SK-N-SH (cell line): Measurements from ENCODE around the gene MAPK4. TPM values are rescaled to one million over a fixed set of nuclear protein-coding genes. Genes with fewer than 3 reads are reported as not detected.

Experiments used
- CTCF ChIA-PET: fragments of 300-600, 350-600 bp; formaldehyde crosslinking; extraction: SDS; loops from one replicate; lab custom pipeline; 2021; lab: Yijun Ruan, JAX
- POLR2A ChIA-PET: fragments of 350-600 bp; sonication (Branson Sonifier 250); formaldehyde crosslinking; extraction: SDS; loops from one replicate; lab custom pipeline; 2020; ENCODE audit warnings: antibody characterized with exemption, inconsistent platforms; lab: Yijun Ruan, JAX
- DNase-seq: peaks from one replicate; pipeline ENCODE4 v3.0.0; 2012
- H2AFZ ChIP-seq: fragments of 200-600 bp; sonication (generic); 2 replicates; pipeline ENCODE4 v1.8.1; 2016; ENCODE audit warnings: antibody characterized with exemption, mild to moderate bottlenecking, low read depth
- H3F3A ChIP-seq: fragments of 200-600 bp; sonication (generic); replicated peaks from 2 replicates; pipeline ENCODE3; 2016; ENCODE audit warnings: antibody characterized with exemption, mild to moderate bottlenecking; ENCODE audit not compliant: insufficient read depth
- H3K27ac ChIP-seq, 2 experiments: fragments of 200-500 bp in 1 of 2; fragments of 200-600 bp in 1 of 2; sonication (Bioruptor generic) in 1 of 2; sonication (generic), shearing (Covaris generic) in 1 of 2; 2 replicates each; pipeline versions ENCODE4 v1.5.1 to v1.6.1; 2014 to 2016; ENCODE audit warnings: low read depth in 2 of 2, inconsistent platforms in 1 of 2, low read length in 1 of 2, mild to moderate bottlenecking in 1 of 2, mixed read lengths in 1 of 2
- H3K27me3 ChIP-seq: fragments of 200-600 bp; sonication (generic), shearing (Covaris generic); 2 replicates; pipeline ENCODE4 v1.6.1; 2016; ENCODE audit warnings: mixed run types; ENCODE audit not compliant: insufficient read depth
- H3K36me3 ChIP-seq, 2 experiments: fragments of 200-500 bp in 1 of 2; fragments of 200-600 bp in 1 of 2; sonication (Bioruptor generic) in 1 of 2; sonication (generic) in 1 of 2; replicated peaks in 1 of 2; 2 replicates each; pipeline versions ENCODE3 to v1.5.1; 2014 to 2016; ENCODE audit warnings: low read length in 1 of 2, mild to moderate bottlenecking in 1 of 2; ENCODE audit not compliant: insufficient read depth in 2 of 2, control insufficient read depth in 1 of 2
- H3K4me1 ChIP-seq, 2 experiments: fragments of 200-500 bp in 1 of 2; fragments of 200-600 bp in 1 of 2; sonication (Bioruptor generic) in 1 of 2; sonication (generic), shearing (Covaris generic) in 1 of 2; 2 replicates each; pipeline versions ENCODE4 v1.5.1 to v1.6.1; 2014 to 2016; ENCODE audit warnings: low read depth in 1 of 2, low read length in 1 of 2, mixed run types in 1 of 2; ENCODE audit not compliant: insufficient read depth in 2 of 2, control insufficient read depth in 1 of 2
- H3K4me2 ChIP-seq: fragments of 200-600 bp; sonication (generic), shearing (Covaris generic); 2 replicates; pipeline ENCODE4 v1.6.1; 2017; ENCODE audit warnings: mixed run types
- H3K4me3 ChIP-seq, 2 experiments: fragments of 200-500 bp in 1 of 2; fragments of 200-600 bp in 1 of 2; sonication (Bioruptor generic) in 1 of 2; sonication (generic), shearing (Covaris generic) in 1 of 2; 2 replicates each; pipeline versions ENCODE4 v1.5.1 to v1.8.1; 2014 to 2016; ENCODE audit warnings: low read depth in 2 of 2, inconsistent platforms in 1 of 2, low read length in 1 of 2, mild to moderate bottlenecking in 1 of 2, mixed read lengths in 1 of 2, moderate library complexity in 1 of 2
- H3K79me2 ChIP-seq: fragments of 200-600 bp; sonication (generic); 2 replicates; pipeline ENCODE4 v1.8.1; 2017; ENCODE audit warnings: mild to moderate bottlenecking; ENCODE audit not compliant: insufficient read depth
- H3K9ac ChIP-seq: fragments of 200-600 bp; sonication (generic); 2 replicates; pipeline ENCODE4 v1.6.1; 2017; ENCODE audit warnings: mixed run types
- H3K9me2 ChIP-seq: fragments of 200-600 bp; sonication (generic); 2 replicates; pipeline ENCODE4 v1.6.1; 2017; ENCODE audit warnings: mixed run types
- H3K9me3 ChIP-seq: fragments of 200-600 bp; sonication (generic); 2 replicates; pipeline ENCODE4 v1.6.1; 2017; ENCODE audit warnings: mixed run types, mild to moderate bottlenecking, moderate library complexity
- H4K20me1 ChIP-seq: fragments of 200-600 bp; sonication (generic); 2 replicates; pipeline ENCODE4 v1.6.1; 2017; ENCODE audit warnings: mild to moderate bottlenecking, mixed run types; ENCODE audit not compliant: insufficient read depth
- GATA2 ChIP-seq: sonication (generic); formaldehyde crosslinking; IDR thresholded peaks from 2 replicates; pipeline ENCODE4 v1.5.0; 2020; ENCODE audit warnings: mild to moderate bottlenecking, missing genetic modification reagents
- MXI1 ChIP-seq: IDR thresholded peaks from 2 replicates; pipeline ENCODE4 v1.6.1; 2012; ENCODE audit warnings: mild to moderate bottlenecking, low read depth, low read length, improper control_type of control experiment
- POLR2AphosphoS5 ChIP-seq: IDR thresholded peaks from 2 replicates; pipeline ENCODE4 v1.6.1; 2012; ENCODE audit warnings: low read depth, low read length
- RCOR1 ChIP-seq: fragments of 150-350 bp; IDR thresholded peaks from 2 replicates; pipeline ENCODE4 v1.6.1; 2017; ENCODE audit warnings: antibody characterized with exemption, low read length
- TEAD4 ChIP-seq: IDR thresholded peaks from 2 replicates; pipeline ENCODE4 v1.4.0; 2012; ENCODE audit warnings: mild to moderate bottlenecking, borderline replicate concordance; ENCODE audit not compliant: insufficient read depth
- USF2 ChIP-seq: fragments of 150-350 bp; IDR thresholded peaks from 2 replicates; pipeline ENCODE4 v1.6.1; 2017; ENCODE audit warnings: antibody characterized with exemption, low read length, low read depth, borderline replicate concordance
- WGBS: methylation state at CpG from one replicate; pipeline ENCODE4 v1.1.6; 2017; ENCODE audit warnings: low lambda C conversion rate; 5-methylcytosine and 5-hydroxymethylcytosine counted together
- polyA plus RNA-seq, 3 experiments: library from polyadenylated mRNA; depleted of rRNA; stranded (reverse); fragments of >200 nt; gene quantifications; 2 replicates each; pipeline ENCODE4 v1.2.3, GENCODE V29; 2012
- TF ChIP-seq, protein P1 (sequence below): fragments of 150-350 bp; IDR thresholded peaks from 2 replicates; pipeline ENCODE4 v1.6.1; 2016; ENCODE audit warnings: mild to moderate bottlenecking, low read depth, low read length

The MAPK4 gene
- polyA plus RNA-seq, 1 of the 3 experiments (the other 2 are of a cell fraction) = 0.02 TPM

DNA sequence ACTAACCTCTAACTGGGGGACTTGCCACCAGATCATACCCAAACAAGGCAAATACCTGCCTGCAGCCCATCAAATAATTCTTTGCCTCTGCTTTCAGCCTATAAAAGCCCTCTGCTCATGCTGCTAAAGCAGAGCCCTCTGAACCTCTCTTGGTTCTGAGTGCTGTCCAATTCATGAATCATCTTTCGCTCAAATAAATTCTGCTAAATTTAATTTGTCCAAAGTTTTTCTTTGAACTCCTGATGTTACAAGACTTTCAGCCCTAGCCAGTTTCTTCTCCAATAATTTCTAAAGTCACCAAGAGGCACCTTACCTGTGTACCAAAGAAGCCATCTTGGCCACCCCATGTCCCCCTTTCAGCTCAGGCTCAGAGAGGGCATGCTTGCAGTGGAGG is 188.0 kb downstream of the MAPK4 start:
- ChIA-PET CTCF (no interaction called here), POLR2A (no interaction called here)
- Histone ChIP-seq H3K27ac (no peak overlapping the region; a peak in 1 of 4 replicates), H3K9me2 (no peaks in the 10 kb centered on the region), H3K36me3 (no peaks in the 10 kb centered on the region), H3K27me3 (no peaks in the 10 kb centered on the region), H3K9ac (no peak overlapping the region)
- no peak for DNase-seq
- 31% methylated on average over 1 of the region's 1 CpG for WGBS
- no peak for TF ChIP-seq USF2
- no peak for TF ChIP-seq POLR2AphosphoS5
- no peak for TF ChIP-seq TEAD4
- TF ChIP-seq, all 33 proteins: peak for 0
- H3K4me1 ChIP-seq = peaks cover 0 to 25% of the 10 kb centered on the region in 2 experiments; a peak in 1 of 4 replicates
- no peaks in the 10 kb centered on the region for H3K79me2 ChIP-seq
- H2AFZ ChIP-seq = no peak overlapping the region
- no peak overlapping the region for H3K4me3 ChIP-seq
- no peaks in the 10 kb centered on the region for H3F3A ChIP-seq
- no peak overlapping the region for H3K4me2 ChIP-seq
- H4K20me1 ChIP-seq = no peaks in the 10 kb centered on the region
- H3K9me3 ChIP-seq = no peaks in the 10 kb centered on the region

DNA sequence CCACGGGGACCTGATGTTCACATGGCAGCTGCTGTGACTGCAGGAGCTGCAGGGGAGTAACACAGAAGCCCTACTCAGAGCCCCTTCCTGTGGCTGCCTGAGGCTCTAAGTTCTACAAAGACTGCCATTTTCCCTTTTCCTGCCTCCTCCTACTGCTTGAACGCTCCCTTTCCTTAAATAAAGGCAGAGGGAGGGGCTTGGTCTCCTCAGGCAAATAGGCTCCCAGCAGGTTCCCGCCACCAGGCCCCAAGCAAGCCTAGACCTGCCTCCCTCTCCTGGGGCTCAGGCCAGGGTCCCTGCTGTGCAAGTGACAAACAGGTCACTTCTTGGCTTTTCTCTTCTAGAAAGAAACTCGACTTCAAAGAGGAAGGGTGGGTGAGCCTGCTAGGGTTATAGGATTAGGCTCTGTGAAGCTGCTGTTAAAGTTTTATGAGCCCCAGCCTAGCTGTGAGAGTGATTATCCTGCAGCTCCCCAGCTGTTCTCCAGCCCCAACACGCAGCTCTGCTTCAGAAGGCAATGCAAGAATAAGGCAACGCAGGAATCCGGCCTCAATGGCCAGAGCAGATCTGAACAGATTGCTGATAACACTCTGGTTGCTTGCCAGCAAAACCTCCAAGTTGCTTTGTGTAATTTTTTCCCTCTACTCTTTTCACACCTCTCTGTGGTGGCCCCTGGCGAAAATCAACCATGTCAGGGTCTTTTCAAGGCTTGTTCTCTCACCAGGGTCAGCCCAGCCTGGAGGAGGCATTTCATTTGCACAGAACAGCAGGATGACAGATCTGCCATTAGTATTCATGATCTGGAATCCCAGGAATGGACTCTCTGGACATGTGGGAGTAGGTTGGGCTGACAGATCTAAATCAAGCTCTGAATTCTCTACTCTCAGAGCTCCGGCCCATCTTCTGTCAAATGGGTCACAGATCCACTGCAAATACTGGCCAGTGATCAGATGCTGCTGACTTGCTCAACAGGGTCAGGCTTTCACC is 188.6 kb downstream of the MAPK4 start:
- Histone ChIP-seq H3F3A (no peaks in the 10 kb centered on the region), H3K36me3 (no peaks in the 10 kb centered on the region), H3K4me3 (no peak overlapping the region), H3K9ac (no peak overlapping the region), H3K79me2 (no peaks in the 10 kb centered on the region), H3K27ac (no peak overlapping the region; a peak in 1 of 4 replicates), H3K9me3 (no peaks in the 10 kb centered on the region), H2AFZ (no peak overlapping the region)
- WGBS = 8% methylated on average over 9 of the region's 9 CpGs
- no peak for DNase-seq
- TF ChIP-seq MXI1 (peak; percentile 30; the same call in 1 of the 2 replicates), GATA2 (CRISPR knock-in tag) (peak; percentile 28; the same call in 1 of the 2 replicates), RCOR1 (peak; percentile 48; the same call in 1 of the 2 replicates)
- TF ChIP-seq, protein P1, sequence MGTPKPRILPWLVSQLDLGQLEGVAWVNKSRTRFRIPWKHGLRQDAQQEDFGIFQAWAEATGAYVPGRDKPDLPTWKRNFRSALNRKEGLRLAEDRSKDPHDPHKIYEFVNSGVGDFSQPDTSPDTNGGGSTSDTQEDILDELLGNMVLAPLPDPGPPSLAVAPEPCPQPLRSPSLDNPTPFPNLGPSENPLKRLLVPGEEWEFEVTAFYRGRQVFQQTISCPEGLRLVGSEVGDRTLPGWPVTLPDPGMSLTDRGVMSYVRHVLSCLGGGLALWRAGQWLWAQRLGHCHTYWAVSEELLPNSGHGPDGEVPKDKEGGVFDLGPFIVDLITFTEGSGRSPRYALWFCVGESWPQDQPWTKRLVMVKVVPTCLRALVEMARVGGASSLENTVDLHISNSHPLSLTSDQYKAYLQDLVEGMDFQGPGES = no peak
- TF ChIP-seq, all 33 proteins: peak for 3
- CTCF ChIA-PET = no interaction called here
- peaks cover 0 to 25% of the 10 kb centered on the region in 2 experiments; a peak in 1 of 4 replicates for H3K4me1 ChIP-seq
- H3K9me2 ChIP-seq = no peaks in the 10 kb centered on the region
- POLR2A ChIA-PET = no interaction called here
- no peaks in the 10 kb centered on the region for H3K27me3 ChIP-seq
- H3K4me2 ChIP-seq = no peak overlapping the region
- H4K20me1 ChIP-seq = no peaks in the 10 kb centered on the region
